Activated T-cell treated with anti-CD3 and anti-CD28 coated beads, Interleukin-2, amount 50 U/mL, for 72 hours (primary cell): ENCODE measurements around the gene MDC1. TPM values are rescaled to one million over a fixed set of nuclear protein-coding genes. Genes with fewer than 3 reads are reported as not detected.
"Not testable (repeated sequence)": the region's sequence is repeated elsewhere in the genome, so short reads cannot be mapped to it uniquely, and the experiment has no call there.

Source experiments
- ATAC-seq, 2 donors: fragments of 150-1000 bp; cut with Tn5 transposase; replicated peaks in 1 of 2; 2 replicates each; pipeline ENCODE4 v1.10.0; 2021; ENCODE audit warnings: moderate library complexity in 2 of 2, mild to moderate bottlenecking in 1 of 2
- DNase-seq, 2 donors: peaks; one replicate each; pipeline ENCODE4 v3.0.0; 2021 to 2022; ENCODE audit warnings: mixed read lengths in 1 of 2
- H3K27ac Mint-ChIP-seq: one replicate; pipeline ENCODE4 v1.8.0; 2022; ENCODE audit warnings: mild to moderate bottlenecking, moderate library complexity, mixed read lengths
- H3K27me3 Mint-ChIP-seq: one replicate; pipeline ENCODE4 v1.8.0; 2022; ENCODE audit warnings: low read depth, mixed read lengths
- H3K36me3 Mint-ChIP-seq, 2 donors: one replicate each; pipeline ENCODE4 v1.8.0; 2022; ENCODE audit warnings: mixed read lengths in 2 of 2, mild to moderate bottlenecking in 1 of 2; ENCODE audit not compliant: insufficient read depth in 2 of 2
- H3K4me1 Mint-ChIP-seq: one replicate; pipeline ENCODE4 v1.8.0; 2022; ENCODE audit warnings: low read depth, mixed read lengths
- H3K4me3 Mint-ChIP-seq, 2 donors: one replicate each; pipeline ENCODE4 v1.8.0; 2022; ENCODE audit warnings: mild to moderate bottlenecking in 2 of 2, mixed read lengths in 2 of 2, moderate library complexity in 2 of 2
- H3K9me3 Mint-ChIP-seq, 2 donors: one replicate each; pipeline ENCODE4 v1.8.0; 2022; ENCODE audit warnings: mixed read lengths in 2 of 2
- total RNA-seq, 2 donors: library from RNA; stranded (reverse); gene quantifications; one replicate each; pipeline ENCODE4 v1.2.3, GENCODE V29; 2022

Gene MDC1
- total RNA-seq, 2 donors from 2014 or later, result 102 to 127 TPM

GRCh38 chr6:30756405-30757003 lies 39.4 kb upstream of the MDC1 start:
- not testable (repeated sequence) for ATAC-seq, H3K4me3 Mint-ChIP-seq, H3K27ac Mint-ChIP-seq, DNase-seq, H3K9me3 Mint-ChIP-seq, H3K27me3 Mint-ChIP-seq, H3K36me3 Mint-ChIP-seq
- H3K4me1 Mint-ChIP-seq, result peaks cover 51% of the 10 kb centered on the region

- H3K4me1 Mint-ChIP-seq, result peaks cover 41% of the 10 kb centered on the region
- H3K36me3 Mint-ChIP-seq, result peaks cover 0 to 1% of the 10 kb centered on the region in 2 donors
- H3K4me3 Mint-ChIP-seq, result no peak overlapping the region
- no peaks in the 10 kb centered on the region for H3K27me3 Mint-ChIP-seq
- DNase-seq (no peak), ATAC-seq (peak in 1 of 2 donors; percentile 32)
- no peak overlapping the region for H3K27ac Mint-ChIP-seq
- no peaks in the 10 kb centered on the region for H3K9me3 Mint-ChIP-seq
Measured at GRCh38 chr6:30754631-30755030, 37.5 kb upstream of the MDC1 start.

- Mint-ChIP-seq H3K9me3 (no peaks in the 10 kb centered on the region), H3K4me3 (no peak overlapping the region), H3K4me1 (peaks cover 45% of the 10 kb centered on the region), H3K27ac (no peak overlapping the region), H3K36me3 (peaks cover 0 to 1% of the 10 kb centered on the region in 2 donors), H3K27me3 (no peaks in the 10 kb centered on the region)
- ATAC-seq (no peak), DNase-seq (no peak)
Measured at GRCh38 chr6:30752157-30752927, 35.3 kb upstream of the MDC1 start.

- peaks cover 61% of the 10 kb centered on the region for H3K4me1 Mint-ChIP-seq
- DNase-seq, result no peak
- no peak for ATAC-seq
- H3K36me3 Mint-ChIP-seq, result no peaks in the 10 kb centered on the region
- no peak overlapping the region for H3K4me3 Mint-ChIP-seq
- H3K9me3 Mint-ChIP-seq, result no peaks in the 10 kb centered on the region
- H3K27me3 Mint-ChIP-seq, result no peaks in the 10 kb centered on the region
- no peak overlapping the region for H3K27ac Mint-ChIP-seq
Measured at GRCh38 chr6:30750379-30750668, 33.2 kb upstream of the MDC1 start.

- Mint-ChIP-seq H3K4me1 (peaks cover 65% of the 10 kb centered on the region), H3K9me3 (no peaks in the 10 kb centered on the region), H3K36me3 (no peaks in the 10 kb centered on the region), H3K27me3 (no peaks in the 10 kb centered on the region), H3K27ac (no peak overlapping the region), H3K4me3 (no peak overlapping the region)
- ATAC-seq (no peak), DNase-seq (no peak)
Measured at GRCh38 chr6:30749554-30750378, 32.7 kb upstream of the MDC1 start.

- Mint-ChIP-seq H3K4me3 (no peak overlapping the region), H3K4me1 (peaks cover 65% of the 10 kb centered on the region), H3K27me3 (no peaks in the 10 kb centered on the region), H3K27ac (no peak overlapping the region), H3K9me3 (no peaks in the 10 kb centered on the region), H3K36me3 (peaks cover 0 to 2% of the 10 kb centered on the region in 2 donors)
- ATAC-seq (no peak), DNase-seq (no peak)
Measured at GRCh38 chr6:30748851-30749540, 31.9 kb upstream of the MDC1 start.

- Mint-ChIP-seq H3K27ac (no peak overlapping the region), H3K27me3 (no peaks in the 10 kb centered on the region), H3K36me3 (peaks cover 7 to 10% of the 10 kb centered on the region in 2 donors), H3K4me3 (no peak overlapping the region), H3K9me3 (no peaks in the 10 kb centered on the region), H3K4me1 (peaks cover 67% of the 10 kb centered on the region)
- DNase-seq, result no peak
- ATAC-seq, result no peak
Measured at GRCh38 chr6:30747902-30748769, 31.1 kb upstream of the MDC1 start.

GRCh38 chr6:30747300-30747687 lies 30.2 kb upstream of the MDC1 start:
- Mint-ChIP-seq H3K4me1 (peaks cover 62% of the 10 kb centered on the region), H3K27me3 (no peaks in the 10 kb centered on the region), H3K9me3 (no peaks in the 10 kb centered on the region), H3K27ac (no peak overlapping the region), H3K4me3 (no peak overlapping the region), H3K36me3 (peaks cover 8 to 12% of the 10 kb centered on the region in 2 donors)
- no peak for DNase-seq
- no peak for ATAC-seq

GRCh38 chr6:30744054-30744805 lies 27.1 kb upstream of the MDC1 start, which contains the start of gene IER3:
TSS of gene IER3 (minus strand) at chr6:30744547. CDS start at chr6:30744518, 29 bp downstream.
- peak; percentile 88 for DNase-seq
- Mint-ChIP-seq H3K9me3 (no peaks in the 10 kb centered on the region), H3K4me1 (peaks cover 79% of the 10 kb centered on the region), H3K27ac (peak within 1 kb of the TSS; percentile 98), H3K27me3 (no peaks in the 10 kb centered on the region), H3K36me3 (peaks cover 28 to 41% of the 10 kb centered on the region in 2 donors), H3K4me3 (peak within 1 kb of the TSS; percentile 97 to 98)
- peak; percentile 54 to 56 for ATAC-seq

- Mint-ChIP-seq H3K27me3 (no peaks in the 10 kb centered on the region), H3K36me3 (peaks cover 32 to 49% of the 10 kb centered on the region in 2 donors), H3K27ac (peak overlapping the region; percentile 98), H3K9me3 (no peaks in the 10 kb centered on the region), H3K4me1 (peaks cover 80% of the 10 kb centered on the region), H3K4me3 (peak overlapping the region; percentile 97 to 98)
- ATAC-seq, result peak; percentile 5 to 6
- DNase-seq, result peak; percentile 44 to 62
Measured at GRCh38 chr6:30743099-30744053, 26.3 kb upstream of the MDC1 start.
